Left cardiac atrium (tissue), 2 donors: ENCODE data around the gene DOHH. TPM values are rescaled to one million over a fixed set of nuclear protein-coding genes. Genes with fewer than 3 reads are reported as not detected.

Experiments
- total RNA-seq, 2 donors: library from RNA; stranded (reverse); fragmentation: NEBNext Ultra II Directional; extraction: Animal tissue kit (Norgen Biotek cat#: 25700); gene quantifications; one replicate each; pipeline ENCODE4 v1.2.1, GENCODE V29; 2021
- donor health status: DM: no; HTN: yes; CAD: no; lungs with severe emphysema.
- donor health status: DM: yes; HTN: yes; CAD: no.

The DOHH gene
- total RNA-seq, 2 donors from 2014 or later = 10.4 to 13.2 TPM

Other genes starting within 250 kb of the DOHH start
- 100 to 1,000 TPM; 144 to 173 TPM for gene NFIC, start 134.1 kb downstream of the DOHH start, total RNA-seq
- gene SMIM24, start 20.1 kb downstream of the DOHH start, total RNA-seq = not detected
- not detected for gene SMIM44, start 17.2 kb downstream of the DOHH start, total RNA-seq
- gene FZR1, start 5.6 kb upstream of the DOHH start, total RNA-seq = 10 to 100 TPM; 19.5 to 22.6 TPM
- gene TEKTIP1, start 38.5 kb upstream of the DOHH start, total RNA-seq = under 1 TPM in 1 of 2 donors, not detected in 1; 0.52 TPM
- gene MFSD12, start 56.9 kb upstream of the DOHH start, total RNA-seq = 10 to 100 TPM; 29.8 to 40.4 TPM
- 10 to 100 TPM; 34.8 to 42.0 TPM for gene HMG20B, start 72.3 kb upstream of the DOHH start, total RNA-seq
- gene GIPC3, start 84.8 kb upstream of the DOHH start, total RNA-seq = 1 to 10 TPM; 1.5 to 1.6 TPM
- gene TBXA2R, start 106.2 kb upstream of the DOHH start, total RNA-seq = 1 to 10 TPM; 2.3 to 3.7 TPM
- 10 to 100 TPM; 12.5 to 12.9 TPM for gene CACTIN, start 126.1 kb upstream of the DOHH start, total RNA-seq
- 10 to 100 TPM; 36.6 to 44.3 TPM for gene PIP5K1C, start 199.8 kb upstream of the DOHH start, total RNA-seq
- gene TJP3, start 207.7 kb upstream of the DOHH start, total RNA-seq = under 1 TPM in 1 of 2 donors, not detected in 1; 0.32 TPM